ENCODE data around the gene CELA2B. TPM values are rescaled to one million over a fixed set of nuclear protein-coding genes. Genes with fewer than 3 reads are reported as not detected.
A peak's percentile ranks its signal among the peaks of the same experiment; 100 is the strongest.

The CELA2B gene
- total and polyA plus RNA-seq, 9 of the 15 experiments (the other 6 are each of a cell fraction or from before 2014, with no cell fraction given) = 0.25 to 2.1 (median 0.38) TPM; not detected in 5

GRCh38 chr1:15444468-15445389 is 31.2 kb upstream of the CELA2B start (continued):
- TF ChIP-seq BCLAF1 (IDR thresholded peaks at IDR 0.05; ENCODE audit: borderline replicate concordance in 1 of 2, control insufficient read depth in 1 of 2, low read depth in 2 of 2, low read length in 1 of 2) (no peak), CBFA2T3 (IDR thresholded peaks at IDR 0.05) (peak; percentile 52), ATF1 (CRISPR knock-in tag; IDR thresholded peaks at IDR 0.05) (no peak), ATF1 (tag; IDR thresholded peaks at IDR 0.05) (peak; percentile 78), HCFC1 (IDR thresholded peaks at IDR 0.05; ENCODE audit: low read depth, low read length) (no peak), RBM25 (IDR thresholded peaks at IDR 0.05; ENCODE audit: low read depth, low read length, severe bottlenecking) (peak; percentile 94), RAD51 (IDR thresholded peaks at IDR 0.05; ENCODE audit: borderline replicate concordance, low read depth) (0 out of 2 replicates have a peak, but pooled peaks have one; percentile 19), SIN3B (IDR thresholded peaks at IDR 0.05; ENCODE audit: low read depth) (no peak), RUNX1 (IDR thresholded peaks at IDR 0.05; ENCODE audit: low read depth) (no peak), PHF21A (IDR thresholded peaks at IDR 0.05; ENCODE audit: borderline replicate concordance, low read depth) (no peak), E2F6 (IDR thresholded peaks at IDR 0.05; ENCODE audit: borderline replicate concordance in 1 of 2, extremely low read depth in 1 of 2, insufficient read depth in 1 of 2, insufficient read length in 1 of 2, low read depth in 1 of 2, low read length in 1 of 2, poor library complexity in 1 of 2, severe bottlenecking in 1 of 2) (peak; percentile 86), CBFA2T2 (conservative IDR thresholded peaks at IDR 0.05) (0 out of 2 replicates have a peak, but pooled peaks have one; percentile 5), CEBPG (CRISPR knock-in tag; IDR thresholded peaks at IDR 0.05) (peak; percentile 57; the same call in 1 of the 2 replicates), CEBPG (tag; conservative IDR thresholded peaks at IDR 0.05 in 1 of 2, IDR thresholded peaks at IDR 0.05 in 1 of 2) (no peak)
- TF ChIP-seq, protein P1, sequence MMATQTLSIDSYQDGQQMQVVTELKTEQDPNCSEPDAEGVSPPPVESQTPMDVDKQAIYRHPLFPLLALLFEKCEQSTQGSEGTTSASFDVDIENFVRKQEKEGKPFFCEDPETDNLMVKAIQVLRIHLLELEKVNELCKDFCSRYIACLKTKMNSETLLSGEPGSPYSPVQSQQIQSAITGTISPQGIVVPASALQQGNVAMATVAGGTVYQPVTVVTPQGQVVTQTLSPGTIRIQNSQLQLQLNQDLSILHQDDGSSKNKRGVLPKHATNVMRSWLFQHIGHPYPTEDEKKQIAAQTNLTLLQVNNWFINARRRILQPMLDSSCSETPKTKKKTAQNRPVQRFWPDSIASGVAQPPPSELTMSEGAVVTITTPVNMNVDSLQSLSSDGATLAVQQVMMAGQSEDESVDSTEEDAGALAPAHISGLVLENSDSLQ (IDR thresholded peaks at IDR 0.05) = peak; percentile 64; the same call in 1 of the 2 replicates
